Endothelial cell of umbilical vein (primary cell): ENCODE data around the gene TAF3. TPM values are rescaled to one million over a fixed set of nuclear protein-coding genes. Genes with fewer than 3 reads are reported as not detected.

ENCODE experiments used
- BruUV-seq: library from RNA; stranded (reverse); fragments of 400-500 nt; replicated peaks from 2 replicates; lab custom pipeline; 2021; lab: Mats Ljungman, UMichigan
- CTCF ChIA-PET: fragments of 300-600, 350-600 bp; sonication (Branson Sonifier 250); formaldehyde crosslinking; loops from one replicate; lab custom pipeline; 2021; ENCODE audit warnings: antibody characterized with exemption, inconsistent platforms; lab: Charles Lee
- POLR2A ChIA-PET: fragments of 300-600, 350-600 bp; sonication (Branson Sonifier 250); formaldehyde crosslinking; loops from one replicate; lab custom pipeline; 2021; ENCODE audit warnings: antibody characterized with exemption, inconsistent platforms; lab: Charles Lee
- DNase-seq: peaks from one replicate; pipeline ENCODE4 v3.0.0-alpha.2; 2011; ENCODE audit warnings: low read depth, low spot score
- FAIRE-seq: peaks from 2 replicates; lab custom pipeline; 2011; peaks lifted over from hg19 to GRCh38; lab: Jason Lieb, UNC
- H2AFZ ChIP-seq: 2 replicates; pipeline ENCODE4 v1.6.0; 2012; ENCODE audit warnings: low read depth, low read length, control low read depth, inconsistent platforms
- H3K27ac ChIP-seq: 2 replicates; pipeline ENCODE4 v1.5.1; 2011; ENCODE audit warnings: low read depth, mild to moderate bottlenecking, control low read depth, low read length, moderate library complexity; ENCODE audit not compliant: insufficient read depth
- H3K27me3 ChIP-seq, 2 experiments: 2 replicates each; pipeline versions ENCODE4 v1.6.0 to v1.6.1; 2011; ENCODE audit warnings: low read length in 2 of 2, mixed read lengths in 1 of 2; ENCODE audit not compliant: control insufficient read depth in 2 of 2, insufficient read depth in 2 of 2
- H3K36me3 ChIP-seq, 2 experiments: 2 replicates in 1 of 2; 3 replicates in 1 of 2; pipeline ENCODE4 v1.5.1; 2011; ENCODE audit warnings: low read length in 2 of 2, mild to moderate bottlenecking in 1 of 2, moderate library complexity in 1 of 2; ENCODE audit not compliant: control insufficient read depth in 2 of 2, insufficient read depth in 2 of 2; ENCODE audit errors: extremely low read depth in 1 of 2
- H3K4me1 ChIP-seq: 3 replicates; pipeline ENCODE4 v1.5.1; 2011; ENCODE audit warnings: mild to moderate bottlenecking, low read length; ENCODE audit not compliant: control insufficient read depth, insufficient read depth; ENCODE audit errors: extremely low read depth
- H3K4me2 ChIP-seq: 2 replicates; pipeline ENCODE4 v1.6.1; 2011; ENCODE audit warnings: low read length, control low read depth, mixed read lengths; ENCODE audit not compliant: insufficient read depth
- H3K4me3 ChIP-seq, 3 experiments: fragments of 200-600 bp in 1 of 3; sonication (generic), shearing (Covaris generic) in 1 of 3; replicated peaks in 1 of 3; 2 replicates each; pipeline ENCODE4 v1.5.1; 2011 to 2016; ENCODE audit warnings: control low read depth in 3 of 3, low read length in 3 of 3, mild to moderate bottlenecking in 2 of 3, inconsistent platforms in 1 of 3, low read depth in 1 of 3, moderate library complexity in 1 of 3; ENCODE audit not compliant: insufficient read depth in 1 of 3
- H3K79me2 ChIP-seq: 2 replicates; pipeline ENCODE4 v1.6.0; 2012; ENCODE audit warnings: low read length, inconsistent platforms; ENCODE audit not compliant: control insufficient read depth, insufficient read depth
- H3K9ac ChIP-seq: replicated peaks from 2 replicates; pipeline ENCODE3; 2011; ENCODE audit warnings: low read length, control low read depth; ENCODE audit not compliant: insufficient read depth; ENCODE audit errors: extremely low read depth
- H3K9me1 ChIP-seq: replicated peaks from 3 replicates; pipeline ENCODE4 v1.6.0; 2011; ENCODE audit warnings: mild to moderate bottlenecking, low read length; ENCODE audit not compliant: control insufficient read depth, insufficient read depth; ENCODE audit errors: extremely low read depth
- H3K9me3 ChIP-seq: replicated peaks from 2 replicates; pipeline ENCODE4 v1.5.1; 2012; ENCODE audit warnings: low read length, inconsistent platforms; ENCODE audit not compliant: control insufficient read depth, insufficient read depth
- H4K20me1 ChIP-seq: replicated peaks from 2 replicates; pipeline ENCODE3; 2011; ENCODE audit warnings: mild to moderate bottlenecking, low read length; ENCODE audit not compliant: control insufficient read depth, insufficient read depth; ENCODE audit errors: extremely low read depth
- CTCF ChIP-seq, 2 donors: IDR thresholded peaks; 1 replicate in 1 of 2; 2 replicates in 1 of 2; pipeline ENCODE4 v1.5.1; 2011; ENCODE audit warnings: low read length in 2 of 2, mild to moderate bottlenecking in 2 of 2, moderate library complexity in 2 of 2, control low read depth in 1 of 2, inconsistent platforms in 1 of 2, low read depth in 1 of 2; ENCODE audit not compliant: insufficient read depth in 1 of 2; ENCODE audit errors: extremely low read depth in 1 of 2
- EZH2 ChIP-seq: IDR thresholded peaks from 2 replicates; pipeline ENCODE4 v1.6.1; 2012; ENCODE audit warnings: borderline replicate concordance, low read depth, mild to moderate bottlenecking, moderate library complexity, low read length, inconsistent platforms; ENCODE audit not compliant: severe bottlenecking
- FOS ChIP-seq: IDR thresholded peaks from 2 replicates; pipeline ENCODE4 v1.6.1; 2011; ENCODE audit warnings: mild to moderate bottlenecking, low read length, moderate library complexity, borderline replicate concordance; ENCODE audit not compliant: insufficient read depth
- GATA2 ChIP-seq: IDR thresholded peaks from 2 replicates; pipeline ENCODE4 v1.7.0; 2011; ENCODE audit warnings: low read depth, mild to moderate bottlenecking, moderate library complexity, mixed read lengths, low read length; ENCODE audit not compliant: insufficient read length, insufficient read depth
- JUN ChIP-seq: IDR thresholded peaks from 2 replicates; pipeline ENCODE4 v1.6.1; 2011; ENCODE audit warnings: borderline replicate concordance, low read depth; ENCODE audit not compliant: insufficient read length, insufficient read depth
- MAX ChIP-seq: IDR thresholded peaks from 2 replicates; pipeline ENCODE4 v1.6.1; 2011; ENCODE audit not compliant: insufficient read depth, insufficient read length
- MYC ChIP-seq: IDR thresholded peaks from one replicate; pipeline ENCODE4 v1.6.1; 2011; ENCODE audit warnings: mild to moderate bottlenecking, low read depth, low read length
- POLR2A ChIP-seq: IDR thresholded peaks from 2 replicates; pipeline ENCODE4 v1.6.1; 2012; ENCODE audit warnings: low read depth, mild to moderate bottlenecking, control low read depth, low read length
- POLR2AphosphoS5 ChIP-seq: IDR thresholded peaks from 2 replicates; pipeline ENCODE4 v1.6.1; 2012; ENCODE audit warnings: low read depth, mild to moderate bottlenecking, control low read depth, low read length, moderate library complexity; ENCODE audit not compliant: insufficient read depth
- dilution Hi-C: fragments of 300-500 bp; cut with MboI; formaldehyde crosslinking; loops from one replicate; pipeline ENCODE4 v1.15.0; 2019; ENCODE audit warnings: low sequenced_read_pairs; ENCODE audit not compliant: extremely low pct_ligation_motif_present
- intact Hi-C: fragments of 100-400 bp; cut with micrococcal nuclease; formaldehyde crosslinking; loops from one replicate; pipeline ENCODE4 v1.10.0; 2022
- polyA plus RNA-seq, 4 experiments: library from polyadenylated mRNA; depleted of rRNA in 3 of 4; stranded (reverse) in 3 of 4; unstranded in 1 of 4; fragments of >200 nt; gene quantifications; 2 replicates each; pipeline versions ENCODE4 v1.2.1 to v1.2.3, GENCODE V29; 2011 to 2012; ENCODE audit warnings: missing spikeins in 1 of 4
- total RNA-seq: library from RNA; stranded (reverse); gene quantifications from 2 replicates; pipeline ENCODE4 v1.2.3, GENCODE V29; 2021

TAF3 gene
- total and polyA plus RNA-seq, 2 donors (not counting 3 experiments of a cell fraction or from before 2014, with no cell fraction given) = 2.4 to 10.5 TPM

GRCh38 chr10:7817984-7818294 is 366 bp upstream of the TAF3 start:
- peak overlapping the region; percentile 75 for H3K4me2 ChIP-seq
- FAIRE-seq (no peak), DNase-seq (no peak)
- peak overlapping the region; percentile 71 for H2AFZ ChIP-seq
- H3K4me3 ChIP-seq = peak overlapping the region; percentile 12 to 99 (median 70)
- H3K9me3 ChIP-seq = no peaks in the 10 kb centered on the region
- TF ChIP-seq MAX (no peak), MYC (no peak), EZH2 (no peak), GATA2 (no peak), POLR2AphosphoS5 (no peak), CTCF (IDR thresholded peaks at IDR 0.05; ENCODE audit: extremely low read depth in 1 of 2, insufficient read depth in 1 of 2, low read depth in 1 of 2, low read length in 2 of 2) (no peak), JUN (no peak), POLR2A (no peak), FOS (no peak)
- dilution Hi-C loops = no loop called here
- no peaks in the 10 kb centered on the region for H3K36me3 ChIP-seq
- no peak overlapping the region for H3K27ac ChIP-seq
- no peaks in the 10 kb centered on the region for H4K20me1 ChIP-seq
- no peak overlapping the region for H3K9ac ChIP-seq
- peaks cover 16% of the 10 kb centered on the region for H3K79me2 ChIP-seq
- peaks cover 5 to 7% of the 10 kb centered on the region in 2 experiments for H3K27me3 ChIP-seq
- BruUV-seq = no TSS peak
- H3K9me1 ChIP-seq = no peaks in the 10 kb centered on the region
- POLR2A ChIA-PET = interaction anchor here (0.6 to 1.5 kb wide), 3 partner anchors 19 to 177 kb away, joined by 4 to 9 read pairs (median 5); partner anchors contain the start of genes ATP5F1C and KIN
- H3K4me1 ChIP-seq = peaks cover 4% of the 10 kb centered on the region
- CTCF ChIA-PET = interaction anchor here (1.2 to 2.9 kb wide), 8 partner anchors 9 to 292 kb away, joined by 3 to 19 read pairs (median 6); partner anchors contain the start of genes ATP5F1C and KIN
- intact Hi-C loops = loop anchor here (1.0 to 5.0 kb wide), 2 partner anchors 30 to 234 kb away; partner anchors contain the start of genes ATP5F1C and GATA3
